Measurements from ENCODE around the gene PDE1A. TPM values are rescaled to one million over a fixed set of nuclear protein-coding genes. Genes with fewer than 3 reads are reported as not detected.

Gene PDE1A
- total RNA-seq, 6 experiments from 2014 or later = 0.58 to 2.2 (median 1.4) TPM

GRCh38 chr2:182444806-182445205, 18.0 kb upstream of the PDE1A start:
- no peak overlapping the region for H3K4me3 ChIP-seq
- TF ChIP-seq POLR2A (IDR thresholded peaks at IDR 0.05) (no peak), CTCF (IDR thresholded peaks at IDR 0.05) (no peak)
- 46% methylated on average over 2 of the region's 2 CpGs for WGBS (ENCODE audit: insufficient coverage, low coverage, low lambda C conversion rate, missing lambda C conversion rate)
- no peaks in the 10 kb centered on the region for H3K9me3 ChIP-seq
- intact Hi-C loops (cut with DNase I) = no loop called here
- no peak overlapping the region for H3K27ac ChIP-seq
- H3K4me1 ChIP-seq = no peaks in the 10 kb centered on the region
- H3K36me3 ChIP-seq = no peaks in the 10 kb centered on the region
- H3K27me3 ChIP-seq = no peaks in the 10 kb centered on the region
- no peak for ATAC-seq
- DNase-seq = no peak

GRCh38 chr2:182444170-182444569, 17.3 kb upstream of the PDE1A start:
- TF ChIP-seq POLR2A (IDR thresholded peaks at IDR 0.05) = no peak
- no peak for TF ChIP-seq CTCF (IDR thresholded peaks at IDR 0.05)
- no peaks in the 10 kb centered on the region for H3K9me3 ChIP-seq
- intact Hi-C loops (cut with DNase I) = no loop called here
- no peak overlapping the region for H3K4me3 ChIP-seq
- no peaks in the 10 kb centered on the region for H3K36me3 ChIP-seq
- no peak for ATAC-seq
- H3K27me3 ChIP-seq = no peaks in the 10 kb centered on the region
- H3K27ac ChIP-seq = no peak overlapping the region
- no peaks in the 10 kb centered on the region for H3K4me1 ChIP-seq
- DNase-seq = no peak

GRCh38 chr2:182436252-182436651, 9.4 kb upstream of the PDE1A start:
- DNase-seq (no peak), ATAC-seq (no peak)
- no peak overlapping the region for H3K27ac ChIP-seq
- TF ChIP-seq POLR2A (IDR thresholded peaks at IDR 0.05) (no peak), CTCF (IDR thresholded peaks at IDR 0.05) (no peak)
- intact Hi-C loops (cut with DNase I) = no loop called here
- no peaks in the 10 kb centered on the region for H3K4me1 ChIP-seq
- no peak overlapping the region for H3K4me3 ChIP-seq
- no peaks in the 10 kb centered on the region for H3K9me3 ChIP-seq
- no peaks in the 10 kb centered on the region for H3K36me3 ChIP-seq
- no peaks in the 10 kb centered on the region for H3K27me3 ChIP-seq
- 43% methylated on average over 1 of the region's 1 CpG for WGBS (ENCODE audit: insufficient coverage, low coverage, low lambda C conversion rate, missing lambda C conversion rate)

GRCh38 chr2:182435754-182436153, 8.9 kb upstream of the PDE1A start:
- Histone ChIP-seq H3K27me3 (no peaks in the 10 kb centered on the region), H3K4me3 (no peak overlapping the region), H3K27ac (no peak overlapping the region), H3K4me1 (no peaks in the 10 kb centered on the region), H3K36me3 (no peaks in the 10 kb centered on the region), H3K9me3 (no peaks in the 10 kb centered on the region)
- no peak for ATAC-seq
- intact Hi-C loops (cut with DNase I) = no loop called here
- no peak for DNase-seq
- TF ChIP-seq POLR2A (IDR thresholded peaks at IDR 0.05) = no peak
- TF ChIP-seq CTCF (IDR thresholded peaks at IDR 0.05) = no peak
- WGBS (ENCODE audit: insufficient coverage, low coverage, low lambda C conversion rate, missing lambda C conversion rate) = 35% methylated on average over 1 of the region's 1 CpG

GRCh38 chr2:182432051-182432450, 5.2 kb upstream of the PDE1A start:
- Histone ChIP-seq H3K27me3 (no peaks in the 10 kb centered on the region), H3K36me3 (no peaks in the 10 kb centered on the region), H3K9me3 (no peaks in the 10 kb centered on the region), H3K4me1 (no peaks in the 10 kb centered on the region), H3K4me3 (no peak overlapping the region), H3K27ac (no peak overlapping the region)
- intact Hi-C loops (cut with DNase I) = no loop called here
- 89% methylated on average over 1 of the region's 1 CpG for WGBS (ENCODE audit: insufficient coverage, low coverage, low lambda C conversion rate, missing lambda C conversion rate)
- TF ChIP-seq CTCF (IDR thresholded peaks at IDR 0.05) (no peak), POLR2A (IDR thresholded peaks at IDR 0.05) (no peak)
- ATAC-seq (no peak), DNase-seq (no peak)

All from right lobe of liver (tissue), 6 donors.